ENCODE measurements around the gene KIF20A. TPM values are rescaled to one million over a fixed set of nuclear protein-coding genes. Genes with fewer than 3 reads are reported as not detected.

Gene KIF20A
- total RNA-seq = 0.64 and 4.3 TPM in 2 replicates

GRCh38 chr5:138178516-138179276 lies at the start of gene KIF20A, which contains the start of gene BRD8:
KIF20A (plus strand) TSS chr5:138179112; CDS start chr5:138179681, 569 bp downstream.
BRD8 (minus strand) TSS chr5:138178630; CDS start chr5:138178614, 16 bp downstream.

GRCh38 chr5:138138949-138139780 lies 39.7 kb upstream of the KIF20A start, which contains the start of gene NME5:
NME5 (minus strand) TSS chr5:138139428; CDS start chr5:138138780, 648 bp downstream.

GRCh38 chr5:138213161-138214029 lies 34.5 kb downstream of the KIF20A start, which contains the start of gene CDC23:
CDC23 (minus strand) TSS chr5:138213323; CDS start chr5:138213312, 11 bp downstream.

Other genes starting within 250 kb of the KIF20A start
- gene FAM13B, start 146.0 kb upstream of the KIF20A start, total RNA-seq = 7.5 and 8.9 TPM in 2 replicates
- gene WNT8A, start 95.1 kb upstream of the KIF20A start, total RNA-seq = not detected in 2 replicates
- 1.7 and 2.8 TPM in 2 replicates for gene NME5, start 39.7 kb upstream of the KIF20A start, total RNA-seq
- 11.5 and 12.3 TPM in 2 replicates for gene BRD8, start 482 bp upstream of the KIF20A start, total RNA-seq
- gene CDC23, start 34.2 kb downstream of the KIF20A start, total RNA-seq = 22.4 and 24.7 TPM in 2 replicates
- gene GFRA3, start 95.5 kb downstream of the KIF20A start, total RNA-seq = not detected in 2 replicates
- 0.72 TPM in 1 of 2 replicates, not detected in the other for gene CDC25C, start 152.7 kb downstream of the KIF20A start, total RNA-seq
- 12.4 and 19.5 TPM in 2 replicates for gene FAM53C, start 159.2 kb downstream of the KIF20A start, total RNA-seq
- 36.4 and 42.0 TPM in 2 replicates for gene KDM3B, start 173.6 kb downstream of the KIF20A start, total RNA-seq

All from tracheal epithelial cell (primary cell).